Fibroblast of skin of left quadriceps (primary cell): ENCODE results near the gene KDM5B.
"Not testable (repeated sequence)": the region's sequence is repeated elsewhere in the genome, so short reads cannot be mapped to it uniquely, and the experiment has no call there.

Experiments used
- DNase-seq, 2 experiments: peaks; one replicate each; pipeline ENCODE4 v3.0.0-alpha.2; 2013; ENCODE audit warnings: low read depth in 2 of 2

The KDM5B gene

GRCh38 chr1:202807926-202808757, at the start of gene KDM5B:
Gene KDM5B (minus strand): TSS chr1:202808421. CDS start chr1:202808305, 116 bp downstream.
- DNase-seq, result peak; percentile 57

- no peak for DNase-seq
Measured at GRCh38 chr1:202857136-202857610, 49.0 kb upstream of the KDM5B start.

GRCh38 chr1:202856014-202856413, 47.8 kb upstream of the KDM5B start:
- DNase-seq, result no peak

GRCh38 chr1:202854787-202855186, 46.6 kb upstream of the KDM5B start:
- no peak for DNase-seq

DNA sequence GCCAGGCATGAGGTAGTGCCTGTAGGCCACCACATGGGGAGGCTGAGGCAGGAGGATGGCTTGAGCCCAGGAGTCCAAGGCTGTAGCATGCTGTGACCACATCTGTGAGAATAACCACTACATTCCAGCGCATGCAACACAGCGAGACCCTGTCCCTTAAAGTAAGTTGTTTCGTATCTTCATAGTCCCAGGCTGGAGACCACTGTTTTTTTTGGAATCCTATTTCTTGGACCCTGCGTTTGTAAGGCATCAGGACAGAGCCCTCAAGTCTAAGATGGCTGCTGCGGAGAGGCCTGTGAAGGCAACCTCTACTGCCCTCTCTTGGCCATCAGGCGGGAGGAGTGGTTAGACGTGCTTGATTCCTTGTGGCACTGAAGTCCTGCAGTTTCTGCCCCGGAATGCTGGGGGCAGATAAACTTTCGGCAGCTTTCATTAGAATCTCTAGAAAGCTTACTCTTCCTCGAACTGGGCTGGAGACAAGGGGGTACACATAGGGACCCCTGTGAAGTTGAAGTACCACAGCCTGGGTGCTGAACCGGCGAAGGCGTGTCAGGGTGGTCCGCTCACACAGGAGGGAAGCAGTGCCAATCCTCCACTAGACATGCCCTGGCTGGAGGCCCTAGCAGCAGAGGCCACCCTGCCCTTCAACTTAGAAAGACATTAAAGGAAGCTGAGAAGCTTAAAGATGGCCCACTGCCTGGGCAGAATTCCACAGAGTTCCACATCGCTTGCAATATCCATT, 44.1 kb upstream of the KDM5B start:
- peak; percentile 17 to 26 for DNase-seq

- no peak for DNase-seq
Measured at GRCh38 chr1:202850593-202851362, 42.6 kb upstream of the KDM5B start.

DNA sequence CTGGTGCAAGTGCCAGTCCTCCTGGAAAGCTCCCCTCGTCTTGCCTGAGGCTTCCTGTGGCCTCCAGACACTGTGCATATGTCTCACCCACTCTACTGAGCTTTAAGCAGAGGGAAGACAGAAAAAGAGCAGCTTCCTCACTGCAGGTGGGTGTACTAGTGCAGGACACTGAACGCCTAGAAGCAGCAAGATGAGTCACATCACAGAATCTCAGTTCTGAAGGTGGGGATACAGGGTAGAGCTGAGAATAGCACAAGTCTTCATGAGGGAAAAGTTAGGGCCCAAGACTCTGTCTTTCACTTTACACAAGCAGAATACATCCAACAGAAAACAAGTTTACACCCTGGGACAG, 39.9 kb upstream of the KDM5B start:
- no peak for DNase-seq

DNA sequence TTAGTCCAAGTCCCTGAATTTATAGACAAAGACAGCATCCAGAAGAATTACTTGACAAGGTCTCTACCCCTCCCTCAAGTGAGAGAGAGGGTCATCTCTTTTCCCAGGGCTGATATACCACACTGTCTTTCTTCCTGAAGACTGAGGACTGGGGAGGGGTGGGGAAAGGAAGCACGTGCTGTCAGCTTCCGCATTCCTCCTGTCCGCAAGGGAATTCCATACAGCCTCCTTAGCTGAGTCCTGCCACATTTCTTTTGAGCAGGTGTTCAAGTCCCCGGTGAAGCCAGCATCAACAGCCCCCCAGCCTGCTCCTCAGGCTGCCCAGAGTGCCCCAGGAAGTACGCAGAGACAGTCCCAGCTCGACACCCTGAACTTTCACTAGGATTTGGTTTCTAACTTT, 36.7 kb upstream of the KDM5B start:
- DNase-seq, result no peak

- DNase-seq, result no peak
Measured at GRCh38 chr1:202844259-202844658, 36.0 kb upstream of the KDM5B start.

DNA sequence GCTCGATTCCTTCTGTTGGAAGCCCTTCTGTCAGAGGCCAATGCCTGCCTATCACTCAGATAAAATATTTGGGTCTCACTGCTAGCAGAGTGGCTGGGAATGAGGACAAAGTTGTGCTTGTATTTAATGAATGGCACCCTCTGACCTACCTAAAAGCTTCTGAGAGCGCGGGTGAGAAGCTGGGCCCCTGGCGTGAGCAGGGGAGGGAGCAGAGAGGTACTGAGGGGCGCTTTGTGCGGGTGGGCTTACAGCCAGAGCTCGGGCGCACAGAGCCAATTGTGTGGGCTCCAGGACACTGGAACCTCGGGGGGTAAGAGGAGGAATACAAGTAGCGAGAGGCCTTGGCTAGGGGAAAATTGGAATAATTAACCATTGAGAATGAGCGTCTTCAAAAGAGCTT, 34.9 kb upstream of the KDM5B start:
- DNase-seq, result no peak

DNA sequence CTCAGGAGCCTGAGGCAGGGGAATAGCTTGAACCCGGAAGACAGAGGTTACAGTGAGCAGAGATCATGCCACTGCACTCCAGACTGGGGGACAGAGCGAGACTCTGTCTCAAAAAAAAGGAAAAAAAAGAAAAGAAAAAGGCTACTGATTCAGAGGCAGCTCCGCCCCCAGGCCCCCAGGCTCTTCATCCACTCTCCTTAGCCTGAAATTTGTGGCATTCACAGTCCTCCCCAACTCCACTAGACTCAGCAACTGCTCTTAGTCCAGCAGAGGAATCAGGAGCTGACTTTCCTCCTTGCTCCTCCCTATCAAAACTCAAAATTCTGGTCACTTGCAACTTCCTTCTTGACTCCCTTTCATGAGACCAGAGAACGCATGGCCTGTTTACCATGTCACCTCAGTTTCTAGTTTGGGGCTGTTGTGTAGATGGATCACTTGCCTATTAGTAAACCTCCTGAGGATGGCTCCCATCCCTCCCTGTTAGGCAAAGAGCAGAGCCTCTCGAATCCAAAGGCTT, 29.6 kb upstream of the KDM5B start:
- no peak for DNase-seq

DNA sequence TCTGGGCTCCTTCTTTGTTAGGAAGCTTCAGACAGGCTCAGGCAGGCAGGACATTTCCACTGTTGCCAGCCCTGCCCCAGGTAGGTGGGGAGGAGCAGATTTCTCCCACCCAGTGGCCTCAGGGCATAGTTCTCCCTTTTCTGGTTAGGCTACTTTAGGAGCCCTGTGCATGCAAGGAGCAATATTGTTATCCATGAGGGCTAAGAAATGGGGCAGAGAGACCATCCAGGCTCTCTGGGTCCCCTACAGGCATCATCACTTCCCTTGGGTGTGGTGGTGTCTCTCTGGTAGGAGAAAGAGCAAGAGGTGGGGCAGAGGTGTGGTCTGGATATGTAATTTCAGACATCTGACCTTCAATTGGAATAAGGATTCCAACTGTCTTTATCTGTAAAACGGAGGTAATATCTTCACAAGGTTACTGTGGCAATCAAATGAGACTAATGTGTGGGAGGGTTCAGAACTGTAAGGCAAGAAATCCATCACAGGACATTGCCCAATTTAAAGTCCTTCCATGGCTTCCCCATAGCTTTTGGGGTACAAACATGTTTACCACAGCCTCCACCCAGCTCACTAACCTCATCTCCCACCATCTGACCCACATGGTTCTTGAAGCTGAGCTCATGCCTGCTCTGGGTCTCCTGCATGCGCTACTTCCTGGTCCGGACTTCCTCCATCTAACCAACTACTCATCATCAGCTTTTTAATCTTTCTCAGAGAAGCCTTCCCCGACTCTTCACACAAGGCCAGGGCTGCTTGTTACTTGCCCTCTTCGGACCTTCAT, 28.6 kb upstream of the KDM5B start:
- no peak for DNase-seq

DNA sequence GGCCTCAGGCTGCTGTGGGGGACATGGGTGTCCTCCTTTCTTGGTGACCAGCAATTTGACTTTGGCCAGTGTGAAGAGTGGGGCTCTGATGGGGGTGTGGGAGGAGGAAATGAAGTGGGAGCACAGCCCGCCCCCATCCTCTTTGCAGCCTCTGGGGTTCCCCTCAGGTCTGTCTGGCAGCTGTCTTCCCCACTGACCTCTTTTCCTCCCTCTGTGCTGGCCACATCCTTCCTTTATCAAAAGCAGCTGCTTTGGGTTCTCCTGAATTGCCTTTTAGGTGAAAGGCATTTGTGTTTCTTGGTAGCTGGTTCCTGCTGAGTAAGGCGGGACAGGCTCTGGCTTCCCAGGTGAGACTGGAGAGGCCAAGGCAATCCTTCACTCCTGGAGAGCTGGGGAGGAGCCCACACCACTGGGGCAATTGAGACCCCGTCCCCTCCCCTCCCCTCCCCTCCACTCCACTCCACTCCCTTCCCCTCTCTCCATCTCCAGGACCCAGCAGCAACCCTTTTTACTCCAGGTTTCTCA, 27.4 kb upstream of the KDM5B start:
- DNase-seq, result no peak

- DNase-seq, result no peak
Measured at GRCh38 chr1:202834771-202835547, 26.7 kb upstream of the KDM5B start.

DNA sequence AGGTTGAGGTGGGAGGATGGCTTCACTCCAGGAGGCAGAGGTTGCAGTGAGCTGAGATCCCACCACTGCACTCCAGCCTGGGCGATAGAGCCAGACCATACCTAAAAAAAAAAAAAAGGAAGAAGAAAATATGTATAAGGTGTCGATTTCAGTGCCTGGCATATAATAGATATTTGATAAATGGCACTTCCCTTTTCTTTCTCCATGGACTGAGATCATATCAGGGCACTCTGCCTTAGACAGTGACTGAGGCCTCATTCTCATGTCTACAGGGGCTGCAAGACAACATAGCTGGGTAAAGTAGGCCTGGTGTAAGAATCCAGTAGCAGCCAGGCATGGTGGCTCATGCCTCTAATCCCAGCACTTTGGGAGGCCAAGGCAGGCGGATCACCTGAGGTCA, 23.7 kb upstream of the KDM5B start:
- no peak for DNase-seq

GRCh38 chr1:202829223-202829622, 21.0 kb upstream of the KDM5B start:
- DNase-seq, result not testable (repeated sequence)

DNA sequence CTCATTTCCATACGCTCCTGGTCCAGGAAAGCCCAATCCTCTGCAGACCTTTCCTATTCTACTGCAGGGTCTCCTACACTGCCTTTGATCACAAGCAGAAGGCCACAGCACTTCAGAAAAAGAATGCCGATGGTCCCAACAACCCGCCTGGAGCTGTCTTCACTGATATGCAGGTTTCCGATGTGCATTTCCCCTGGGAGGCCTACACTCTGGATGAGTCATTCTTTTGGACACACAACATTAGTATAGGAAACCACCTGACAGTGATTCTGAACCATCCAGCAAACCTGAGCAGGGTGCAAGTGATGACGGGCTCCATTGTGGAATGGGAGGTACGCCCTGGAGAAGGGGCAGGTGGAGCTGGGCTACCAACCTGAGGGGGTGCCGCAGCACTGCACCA, 17.5 kb upstream of the KDM5B start:
- DNase-seq, result no peak

DNA sequence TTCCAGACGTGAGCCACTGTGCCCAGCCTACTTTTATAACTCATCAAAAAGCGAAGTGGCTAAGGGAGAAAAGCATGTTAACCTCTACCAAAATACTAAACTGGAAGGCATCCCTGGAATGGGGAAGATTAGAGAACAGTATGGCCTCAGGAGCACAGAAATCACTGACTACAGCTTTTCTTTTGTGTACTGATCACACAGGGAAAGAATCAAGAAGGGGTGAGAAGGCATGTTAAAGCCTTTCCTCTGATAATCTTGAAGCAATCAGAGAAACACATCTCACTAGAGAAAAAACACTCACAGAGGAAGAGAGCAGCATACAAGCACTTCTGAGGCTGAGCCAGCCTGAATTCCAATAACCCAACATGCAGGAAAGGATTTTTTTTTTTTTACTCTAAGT, 13.2 kb upstream of the KDM5B start:
- DNase-seq, result no peak

GRCh38 chr1:202818819-202819218, 10.6 kb upstream of the KDM5B start:
- DNase-seq, result no peak

GRCh38 chr1:202815120-202815519, 6.9 kb upstream of the KDM5B start:
- no peak for DNase-seq
